Measurements from ENCODE around the gene FAM184B.
A peak's percentile ranks its signal among the peaks of the same experiment; 100 is the strongest.

Gene FAM184B

GRCh38 chr4:17807446-17807845 lies 26.0 kb upstream of the FAM184B start:
- Histone ChIP-seq H3K4me2 (ENCODE audit: low read length) (peak overlapping the region; percentile 87), H3K4me1 (ENCODE audit: control insufficient read depth, insufficient read depth, low read length) (peaks cover 25% of the 10 kb centered on the region), H3K4me3 (ENCODE audit: low read length) (peak overlapping the region; percentile 60), H3K36me3 (ENCODE audit: insufficient read depth, low read length) (peaks cover 26% of the 10 kb centered on the region), H3K9ac (ENCODE audit: low read depth, low read length) (peak overlapping the region; percentile 46), H3K9me3 (replicated peaks; ENCODE audit: low read length) (no peaks in the 10 kb centered on the region), H3K27me3 (ENCODE audit: control insufficient read depth, insufficient read depth, low read length) (no peaks in the 10 kb centered on the region)

GRCh38 chr4:17805580-17806155 lies 24.2 kb upstream of the FAM184B start:
- H3K9me3 ChIP-seq (replicated peaks; ENCODE audit: low read length), result no peaks in the 10 kb centered on the region
- no peak overlapping the region for H3K4me3 ChIP-seq (ENCODE audit: low read length)
- H3K9ac ChIP-seq (ENCODE audit: low read depth, low read length), result no peak overlapping the region
- no peak overlapping the region for H3K4me2 ChIP-seq (ENCODE audit: low read length)
- H3K36me3 ChIP-seq (ENCODE audit: insufficient read depth, low read length), result peaks cover 30% of the 10 kb centered on the region
- peaks cover 24% of the 10 kb centered on the region for H3K4me1 ChIP-seq (ENCODE audit: control insufficient read depth, insufficient read depth, low read length)
- H3K27me3 ChIP-seq (ENCODE audit: control insufficient read depth, insufficient read depth, low read length), result no peaks in the 10 kb centered on the region

GRCh38 chr4:17797808-17798207 lies 16.4 kb upstream of the FAM184B start:
- Histone ChIP-seq H3K4me3 (ENCODE audit: low read length) (no peak overlapping the region), H3K9ac (ENCODE audit: low read depth, low read length) (no peak overlapping the region), H3K9me3 (replicated peaks; ENCODE audit: low read length) (no peaks in the 10 kb centered on the region), H3K27me3 (ENCODE audit: control insufficient read depth, insufficient read depth, low read length) (no peaks in the 10 kb centered on the region), H3K36me3 (ENCODE audit: insufficient read depth, low read length) (peaks cover 20% of the 10 kb centered on the region), H3K4me1 (ENCODE audit: control insufficient read depth, insufficient read depth, low read length) (no peaks in the 10 kb centered on the region), H3K4me2 (ENCODE audit: low read length) (no peak overlapping the region)

- no peaks in the 10 kb centered on the region for H3K27me3 ChIP-seq (ENCODE audit: control insufficient read depth, insufficient read depth, low read length)
- no peaks in the 10 kb centered on the region for H3K4me1 ChIP-seq (ENCODE audit: control insufficient read depth, insufficient read depth, low read length)
- H3K9me3 ChIP-seq (replicated peaks; ENCODE audit: low read length), result no peaks in the 10 kb centered on the region
- no peak overlapping the region for H3K4me2 ChIP-seq (ENCODE audit: low read length)
- H3K4me3 ChIP-seq (ENCODE audit: low read length), result no peak overlapping the region
- peaks cover 13% of the 10 kb centered on the region for H3K36me3 ChIP-seq (ENCODE audit: insufficient read depth, low read length)
- no peak overlapping the region for H3K9ac ChIP-seq (ENCODE audit: low read depth, low read length)
Measured at GRCh38 chr4:17794730-17795129, 13.3 kb upstream of the FAM184B start.

- no peaks in the 10 kb centered on the region for H3K9me3 ChIP-seq (replicated peaks; ENCODE audit: low read length)
- no peaks in the 10 kb centered on the region for H3K36me3 ChIP-seq (ENCODE audit: insufficient read depth, low read length)
- no peak overlapping the region for H3K4me3 ChIP-seq (ENCODE audit: low read length)
- H3K4me1 ChIP-seq (ENCODE audit: control insufficient read depth, insufficient read depth, low read length), result peaks cover 6% of the 10 kb centered on the region
- H3K4me2 ChIP-seq (ENCODE audit: low read length), result no peak overlapping the region
- H3K27me3 ChIP-seq (ENCODE audit: control insufficient read depth, insufficient read depth, low read length), result no peaks in the 10 kb centered on the region
- no peak overlapping the region for H3K9ac ChIP-seq (ENCODE audit: low read depth, low read length)
Measured at GRCh38 chr4:17788956-17789355, 7.5 kb upstream of the FAM184B start.

- Histone ChIP-seq H3K36me3 (ENCODE audit: insufficient read depth, low read length) (no peaks in the 10 kb centered on the region), H3K4me2 (ENCODE audit: low read length) (no peak overlapping the region), H3K9ac (ENCODE audit: low read depth, low read length) (no peak overlapping the region), H3K4me1 (ENCODE audit: control insufficient read depth, insufficient read depth, low read length) (peaks cover 6% of the 10 kb centered on the region), H3K4me3 (ENCODE audit: low read length) (no peak overlapping the region), H3K9me3 (replicated peaks; ENCODE audit: low read length) (no peaks in the 10 kb centered on the region), H3K27me3 (ENCODE audit: control insufficient read depth, insufficient read depth, low read length) (peaks cover 3% of the 10 kb centered on the region)
Measured at GRCh38 chr4:17787315-17787714, 5.9 kb upstream of the FAM184B start.

- H3K27me3 ChIP-seq (ENCODE audit: control insufficient read depth, insufficient read depth, low read length), result peaks cover 10% of the 10 kb centered on the region
- no peak overlapping the region for H3K4me3 ChIP-seq (ENCODE audit: low read length)
- H3K4me2 ChIP-seq (ENCODE audit: low read length), result no peak overlapping the region
- no peaks in the 10 kb centered on the region for H3K9me3 ChIP-seq (replicated peaks; ENCODE audit: low read length)
- H3K4me1 ChIP-seq (ENCODE audit: control insufficient read depth, insufficient read depth, low read length), result peaks cover 13% of the 10 kb centered on the region
- H3K9ac ChIP-seq (ENCODE audit: low read depth, low read length), result no peak overlapping the region
- no peaks in the 10 kb centered on the region for H3K36me3 ChIP-seq (ENCODE audit: insufficient read depth, low read length)
Measured at GRCh38 chr4:17786567-17786966, 5.1 kb upstream of the FAM184B start.

GRCh38 chr4:17785858-17786257 lies 4.4 kb upstream of the FAM184B start:
- no peak overlapping the region for H3K4me3 ChIP-seq (ENCODE audit: low read length)
- H3K27me3 ChIP-seq (ENCODE audit: control insufficient read depth, insufficient read depth, low read length), result peaks cover 17% of the 10 kb centered on the region
- H3K36me3 ChIP-seq (ENCODE audit: insufficient read depth, low read length), result no peaks in the 10 kb centered on the region
- no peaks in the 10 kb centered on the region for H3K9me3 ChIP-seq (replicated peaks; ENCODE audit: low read length)
- H3K4me1 ChIP-seq (ENCODE audit: control insufficient read depth, insufficient read depth, low read length), result peaks cover 20% of the 10 kb centered on the region
- no peak overlapping the region for H3K4me2 ChIP-seq (ENCODE audit: low read length)
- no peak overlapping the region for H3K9ac ChIP-seq (ENCODE audit: low read depth, low read length)

GRCh38 chr4:17780501-17781299 lies 721 bp downstream of the FAM184B start:
- Histone ChIP-seq H3K36me3 (ENCODE audit: insufficient read depth, low read length) (no peaks in the 10 kb centered on the region), H3K9me3 (replicated peaks; ENCODE audit: low read length) (no peaks in the 10 kb centered on the region), H3K27me3 (ENCODE audit: control insufficient read depth, insufficient read depth, low read length) (peaks cover 34% of the 10 kb centered on the region), H3K4me3 (ENCODE audit: low read length) (peak overlapping the region; percentile 70), H3K4me2 (ENCODE audit: low read length) (peak overlapping the region; percentile 97), H3K4me1 (ENCODE audit: control insufficient read depth, insufficient read depth, low read length) (peaks cover 17% of the 10 kb centered on the region), H3K9ac (ENCODE audit: low read depth, low read length) (no peak overlapping the region)

GRCh38 chr4:17778431-17778830 lies 3.0 kb downstream of the FAM184B start:
- Histone ChIP-seq H3K9me3 (replicated peaks; ENCODE audit: low read length) (no peaks in the 10 kb centered on the region), H3K4me3 (ENCODE audit: low read length) (no peak overlapping the region), H3K9ac (ENCODE audit: low read depth, low read length) (no peak overlapping the region), H3K36me3 (ENCODE audit: insufficient read depth, low read length) (no peaks in the 10 kb centered on the region), H3K4me1 (ENCODE audit: control insufficient read depth, insufficient read depth, low read length) (peaks cover 17% of the 10 kb centered on the region), H3K4me2 (ENCODE audit: low read length) (no peak overlapping the region), H3K27me3 (ENCODE audit: control insufficient read depth, insufficient read depth, low read length) (peaks cover 34% of the 10 kb centered on the region)

GRCh38 chr4:17773135-17773698 lies 8.2 kb downstream of the FAM184B start:
- H3K4me2 ChIP-seq (ENCODE audit: low read length), result no peak overlapping the region
- H3K36me3 ChIP-seq (ENCODE audit: insufficient read depth, low read length), result no peaks in the 10 kb centered on the region
- peaks cover 5% of the 10 kb centered on the region for H3K27me3 ChIP-seq (ENCODE audit: control insufficient read depth, insufficient read depth, low read length)
- H3K4me3 ChIP-seq (ENCODE audit: low read length), result no peak overlapping the region
- H3K9ac ChIP-seq (ENCODE audit: low read depth, low read length), result no peak overlapping the region
- H3K9me3 ChIP-seq (replicated peaks; ENCODE audit: low read length), result no peaks in the 10 kb centered on the region
- no peaks in the 10 kb centered on the region for H3K4me1 ChIP-seq (ENCODE audit: control insufficient read depth, insufficient read depth, low read length)
